ENCODE results near the gene SLC1A1.
"Not testable (repeated sequence)": the region's sequence is repeated elsewhere in the genome, so short reads cannot be mapped to it uniquely, and the experiment has no call there.

Gene SLC1A1

DNA sequence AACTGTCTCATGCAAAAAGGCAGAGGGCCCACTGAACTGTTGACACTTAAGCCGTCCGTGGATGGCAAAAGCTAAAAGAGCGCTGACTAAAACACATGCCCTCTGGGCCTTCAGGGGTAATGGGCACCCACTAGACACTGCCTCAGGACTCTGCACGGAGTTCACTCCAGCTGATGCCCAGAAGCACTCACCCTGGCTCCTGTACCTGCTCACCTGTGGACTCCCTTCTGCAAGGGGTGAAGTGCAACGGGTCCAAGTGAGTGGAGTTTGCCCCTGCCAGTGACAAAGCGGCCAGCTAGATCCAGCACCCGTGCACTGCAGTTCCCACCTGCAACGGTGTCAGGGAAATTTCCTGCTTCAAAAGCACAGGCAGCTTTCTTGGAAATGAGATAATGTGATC is 50.2 kb downstream of the SLC1A1 start:
- in situ Hi-C loops (cut with HindIII; ENCODE audit: low sequenced_read_pairs): no loop called here

GRCh38 chr9:4541281-4541680 is 51.0 kb downstream of the SLC1A1 start:
- in situ Hi-C loops (cut with HindIII; ENCODE audit: low sequenced_read_pairs): no loop called here

GRCh38 chr9:4541856-4542255 is 51.6 kb downstream of the SLC1A1 start:
- in situ Hi-C loops (cut with HindIII; ENCODE audit: low sequenced_read_pairs): no loop called here

DNA sequence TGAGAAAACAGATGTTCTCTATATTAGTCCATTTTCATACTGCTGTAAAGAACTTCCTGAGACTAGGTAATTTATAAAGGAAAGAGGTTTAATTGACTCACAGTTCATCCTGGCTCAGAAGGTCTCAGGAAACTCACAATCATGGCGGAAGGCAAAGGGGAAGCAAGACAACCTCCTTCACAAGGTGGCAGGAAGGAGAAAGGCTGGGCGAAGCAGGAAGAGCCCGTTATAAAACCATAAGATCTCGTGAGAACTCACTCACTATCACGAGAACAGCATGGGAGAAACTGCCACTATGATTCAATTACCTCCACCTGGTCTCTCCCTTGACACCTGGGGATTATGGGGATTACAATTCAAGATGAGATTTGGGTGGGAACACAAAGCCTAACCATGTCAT is 54.4 kb downstream of the SLC1A1 start:
- in situ Hi-C loops (cut with HindIII; ENCODE audit: low sequenced_read_pairs): not testable (repeated sequence)

DNA sequence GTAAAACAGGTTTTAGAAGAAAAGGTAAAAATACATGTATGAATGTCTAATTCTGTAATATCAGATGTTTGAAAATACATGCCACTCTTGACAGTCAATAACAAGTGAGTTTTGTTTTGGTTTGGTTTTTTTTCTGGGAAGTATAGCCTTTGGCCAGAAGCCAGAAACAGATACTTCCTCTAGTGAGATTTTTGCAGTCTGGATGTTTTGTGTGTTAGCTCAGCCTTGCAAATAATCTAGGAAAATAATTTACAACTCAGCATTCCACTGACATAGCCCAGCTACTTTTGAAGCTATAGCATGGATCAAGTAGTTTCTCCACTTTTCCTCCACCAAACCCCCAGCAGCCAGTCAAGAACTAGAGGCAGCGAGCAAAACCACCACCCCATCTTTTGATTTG is 56.7 kb downstream of the SLC1A1 start:
- in situ Hi-C loops (cut with HindIII; ENCODE audit: low sequenced_read_pairs): no loop called here

- in situ Hi-C loops (cut with HindIII; ENCODE audit: low sequenced_read_pairs): no loop called here
Measured at GRCh38 chr9:4548811-4549725, 58.8 kb downstream of the SLC1A1 start.

DNA sequence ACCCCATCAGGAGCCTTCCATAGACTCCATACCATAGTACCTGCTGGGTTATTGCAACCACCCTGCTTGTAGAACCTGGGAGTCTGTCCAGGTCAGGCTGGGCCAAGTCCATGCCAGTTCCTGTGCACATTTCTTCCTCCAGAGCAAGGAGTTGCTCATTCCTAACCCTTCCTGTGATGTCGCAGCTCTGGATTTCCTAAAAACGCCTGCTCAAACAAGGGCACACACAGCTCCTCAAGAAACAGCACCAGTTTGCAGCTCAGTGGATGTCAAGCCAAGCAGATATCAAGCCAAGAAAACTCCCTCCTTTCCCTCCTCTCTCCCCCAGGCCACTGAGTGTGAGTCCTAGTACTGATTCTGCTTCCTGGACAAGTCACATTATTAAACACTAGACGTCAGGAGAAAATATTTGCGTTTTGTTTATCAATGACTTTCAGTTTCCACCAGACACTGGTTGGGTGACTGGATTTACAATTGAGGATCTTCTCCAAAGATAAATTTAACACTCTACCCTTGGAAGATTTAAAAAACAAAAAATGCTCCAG is 59.6 kb downstream of the SLC1A1 start:
- in situ Hi-C loops (cut with HindIII; ENCODE audit: low sequenced_read_pairs): no loop called here

GRCh38 chr9:4550777-4551484 is 60.7 kb downstream of the SLC1A1 start:
- in situ Hi-C loops (cut with HindIII; ENCODE audit: low sequenced_read_pairs): no loop called here

DNA sequence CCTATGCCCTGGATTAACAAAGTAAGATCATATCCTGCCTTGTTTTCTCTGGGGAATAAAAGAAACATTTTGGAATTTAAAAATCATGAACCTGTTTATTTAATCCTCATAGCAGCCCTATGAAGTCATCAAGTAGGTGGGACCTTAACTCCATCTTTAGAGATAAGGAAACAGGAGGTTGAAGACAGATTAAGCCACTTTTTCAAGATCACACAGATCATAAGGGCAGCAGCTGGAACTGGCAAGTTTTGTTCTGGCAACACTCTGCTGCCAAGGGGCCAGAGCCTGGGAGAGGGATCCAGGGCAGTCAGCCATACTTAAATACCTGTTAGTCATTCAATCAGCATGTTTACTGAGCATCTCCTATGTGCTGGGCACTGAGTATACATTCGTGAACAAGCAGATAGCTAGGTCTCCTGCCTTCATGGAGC is 63.7 kb downstream of the SLC1A1 start:
- in situ Hi-C loops (cut with HindIII; ENCODE audit: low sequenced_read_pairs): no loop called here

DNA sequence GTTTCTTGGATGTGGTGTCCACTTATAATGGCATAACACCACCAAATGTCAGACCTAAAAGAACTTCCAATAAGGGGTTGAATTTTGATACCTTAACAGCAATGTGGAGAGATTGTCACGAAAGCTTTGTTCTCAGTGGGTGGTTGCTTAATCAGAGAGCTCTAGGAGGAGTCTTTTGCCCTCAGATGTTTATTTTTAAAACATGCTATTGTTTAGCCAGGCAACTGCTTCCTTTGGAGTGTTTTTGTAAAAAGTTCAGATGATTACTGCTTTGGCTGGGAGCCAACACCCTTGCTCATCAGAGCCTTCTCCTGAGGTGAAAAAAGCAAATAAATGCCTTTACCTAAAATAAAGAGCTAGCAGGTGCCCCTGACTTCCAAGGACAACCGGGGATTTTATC is 65.0 kb downstream of the SLC1A1 start:
- in situ Hi-C loops (cut with HindIII; ENCODE audit: low sequenced_read_pairs): no loop called here

DNA sequence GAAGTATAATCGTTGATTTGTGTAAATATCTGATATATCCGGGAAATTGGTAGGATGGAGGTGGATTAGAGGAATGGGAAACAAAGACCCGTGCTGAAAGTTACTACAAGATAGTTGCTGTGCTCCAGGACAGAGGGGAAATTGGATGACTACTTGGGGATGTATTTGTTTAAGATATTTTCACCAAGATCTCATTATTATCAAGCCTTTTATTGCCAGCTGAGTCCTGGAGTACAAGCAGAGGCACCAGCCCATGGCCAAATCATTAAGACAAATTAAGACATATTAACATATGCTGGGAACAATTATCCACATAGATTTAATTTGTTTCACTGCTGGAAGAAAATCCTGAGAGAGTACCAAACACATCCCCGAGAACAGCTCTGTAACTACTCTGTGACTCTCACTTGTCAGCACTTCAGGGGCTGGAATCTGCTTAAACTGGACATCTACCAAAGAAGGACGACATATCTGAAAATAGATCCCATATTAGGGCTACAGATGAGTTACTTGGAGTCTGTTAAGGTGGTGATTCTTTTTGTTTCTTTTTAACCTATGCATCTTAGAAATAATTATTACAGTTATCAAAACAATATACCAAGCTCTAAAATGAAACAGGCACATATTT is 68.2 kb downstream of the SLC1A1 start:
- in situ Hi-C loops (cut with HindIII; ENCODE audit: low sequenced_read_pairs): no loop called here

DNA sequence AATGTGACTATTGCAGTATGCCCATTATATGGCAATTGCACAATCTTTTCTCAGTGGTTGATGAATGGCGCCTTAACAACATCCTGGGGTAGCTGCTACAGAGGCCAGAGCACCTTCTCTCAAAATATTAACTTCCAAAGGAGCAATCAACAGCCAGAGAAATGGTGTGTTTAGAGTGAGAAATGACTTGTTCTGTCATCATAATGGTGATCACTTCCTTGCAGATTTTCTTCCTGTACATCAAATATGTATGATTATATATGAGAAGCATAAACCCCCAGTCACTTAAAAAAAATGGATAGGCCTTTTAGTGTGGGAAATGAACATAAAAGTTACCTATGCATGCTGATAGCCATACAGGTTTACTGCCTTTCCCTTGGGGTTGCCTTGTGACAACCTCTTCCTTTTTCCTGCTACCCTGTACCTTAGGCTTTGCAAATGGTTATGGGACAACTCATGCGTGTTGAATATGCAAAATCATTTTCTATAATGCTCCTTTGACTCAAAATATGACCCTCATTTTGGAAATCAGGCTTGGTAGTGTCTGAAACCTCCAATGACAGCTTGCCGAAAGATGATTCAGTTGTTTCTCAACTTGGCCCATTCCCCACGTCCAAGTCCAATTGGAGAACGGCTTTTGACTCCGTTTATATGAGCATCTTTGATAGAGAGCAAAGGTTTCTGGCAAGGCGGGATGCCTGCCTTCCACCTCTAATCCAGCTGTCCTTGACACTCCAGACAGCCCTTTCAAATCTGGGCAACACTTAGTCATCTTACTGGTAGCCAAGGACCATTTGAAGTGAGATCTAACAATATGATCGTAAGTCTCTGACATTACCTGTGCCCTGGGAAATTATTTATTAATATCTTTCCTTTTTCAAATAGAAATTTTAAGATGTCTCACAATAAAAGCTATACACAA is 69.3 kb downstream of the SLC1A1 start:
- in situ Hi-C loops (cut with HindIII; ENCODE audit: low sequenced_read_pairs): no loop called here

- in situ Hi-C loops (cut with HindIII; ENCODE audit: low sequenced_read_pairs): no loop called here
Measured at GRCh38 chr9:4563105-4563504, 72.8 kb downstream of the SLC1A1 start.

- in situ Hi-C loops (cut with HindIII; ENCODE audit: low sequenced_read_pairs): no loop called here
Measured at GRCh38 chr9:4566806-4567205, 76.5 kb downstream of the SLC1A1 start.

DNA sequence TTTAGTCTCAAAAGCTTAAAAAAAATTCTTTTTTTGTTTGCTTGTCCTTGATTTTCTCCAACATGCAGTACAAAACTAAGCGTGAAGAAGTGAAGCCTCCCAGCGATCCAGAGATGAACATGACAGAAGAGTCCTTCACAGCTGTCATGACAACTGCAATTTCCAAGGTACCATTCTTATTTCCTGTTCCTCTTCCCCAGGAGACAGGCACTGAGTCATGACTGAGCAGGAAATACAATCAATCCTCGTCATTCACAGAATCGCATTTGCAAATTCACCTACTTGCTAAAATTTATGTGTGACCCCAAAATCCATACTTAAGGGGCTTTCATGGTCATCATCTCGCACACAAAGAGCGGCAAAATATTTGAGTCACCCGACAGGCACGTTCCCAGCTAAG is 77.3 kb downstream of the SLC1A1 start:
- in situ Hi-C loops (cut with HindIII; ENCODE audit: low sequenced_read_pairs): no loop called here

DNA sequence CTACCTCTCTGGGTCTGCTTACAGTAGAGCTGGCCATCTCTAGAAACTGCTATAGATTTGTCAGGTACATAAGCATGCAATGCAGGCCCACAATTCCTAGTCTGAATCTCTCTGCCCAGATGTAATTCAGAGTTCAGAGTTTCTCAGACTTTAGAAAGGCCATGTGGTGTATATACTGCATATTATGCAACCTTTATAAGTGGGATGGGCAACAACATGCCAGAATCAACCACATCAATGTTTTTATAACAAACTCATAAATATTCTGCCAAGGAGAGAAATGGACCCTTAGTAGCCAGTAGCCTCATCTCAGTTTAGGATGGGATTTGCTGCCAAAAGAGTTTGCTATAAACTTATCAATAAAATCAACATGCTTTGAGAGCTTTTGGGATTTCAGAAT is 78.8 kb downstream of the SLC1A1 start:
- in situ Hi-C loops (cut with HindIII; ENCODE audit: low sequenced_read_pairs): no loop called here

- in situ Hi-C loops (cut with HindIII; ENCODE audit: low sequenced_read_pairs): no loop called here
Measured at GRCh38 chr9:4572184-4572826, 82.0 kb downstream of the SLC1A1 start.

DNA sequence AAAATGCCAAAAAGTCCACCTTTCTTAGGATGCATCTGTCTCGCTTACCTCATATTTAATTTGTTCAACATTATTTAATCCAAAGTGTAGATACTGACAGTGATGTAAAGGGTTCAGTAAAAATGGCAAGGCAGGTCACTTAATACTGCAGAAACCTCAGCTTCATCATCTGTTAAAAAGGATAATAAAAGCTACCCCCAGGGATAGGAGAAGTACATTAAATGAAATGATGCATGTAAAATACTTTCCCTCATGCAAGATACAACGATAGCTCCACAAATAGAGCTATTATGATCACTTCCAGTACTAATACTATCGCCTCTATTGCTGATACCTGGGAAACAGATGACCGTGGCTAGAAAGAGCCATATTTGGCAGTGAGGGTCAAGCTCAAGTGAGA is 82.9 kb downstream of the SLC1A1 start:
- in situ Hi-C loops (cut with HindIII; ENCODE audit: low sequenced_read_pairs): no loop called here

DNA sequence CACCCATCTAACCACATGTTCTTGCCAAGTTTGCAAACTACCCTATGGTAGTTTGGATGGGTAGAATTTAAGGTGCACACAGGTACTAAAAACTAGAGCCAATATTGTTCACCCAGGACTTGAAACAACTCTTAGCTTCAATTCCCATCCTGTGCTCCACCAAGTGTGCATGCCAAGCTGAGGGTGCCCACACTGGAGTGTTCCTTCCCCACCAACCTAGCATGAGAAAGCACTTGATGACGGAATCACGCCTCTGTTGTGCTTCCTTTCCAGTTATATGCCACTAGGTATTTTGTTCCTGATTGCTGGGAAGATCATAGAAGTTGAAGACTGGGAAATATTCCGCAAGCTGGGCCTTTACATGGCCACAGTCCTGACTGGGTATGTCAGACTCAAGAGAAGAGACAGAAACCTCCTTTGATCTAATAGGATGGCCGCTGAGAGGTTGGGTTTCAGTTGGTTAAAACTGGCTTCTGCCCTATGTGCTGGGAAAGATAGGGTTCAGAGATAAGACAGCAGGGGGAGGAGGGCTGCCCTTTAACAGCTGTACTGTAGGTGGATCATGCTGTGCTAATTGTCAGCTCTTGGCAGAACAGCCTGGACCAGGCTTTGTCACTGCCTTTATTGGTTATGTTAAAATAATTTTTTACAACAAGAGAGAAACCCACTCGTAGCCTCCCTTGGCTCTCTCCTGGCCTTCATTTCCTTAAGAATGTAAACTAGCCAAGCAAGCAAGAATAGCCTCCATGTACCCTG is 83.5 kb downstream of the SLC1A1 start:
- in situ Hi-C loops (cut with HindIII; ENCODE audit: low sequenced_read_pairs): no loop called here
